LNCAP (cell line): ENCODE data around the gene PHTF2.

Experiments
- CTCF ChIP-seq: fragments of 450-650 bp; IDR thresholded peaks from 2 replicates; pipeline ENCODE4 v1.5.1; 2017; ENCODE audit warnings: mild to moderate bottlenecking

PHTF2 gene

GRCh38 chr7:77993838-77994237 lies 195.3 kb downstream of the PHTF2 start:
- TF ChIP-seq CTCF: no peak

- no peak for TF ChIP-seq CTCF
These were observed 197.1 kb downstream of the PHTF2 start for GRCh38 chr7:77995717-77996116.

- TF ChIP-seq CTCF: no peak
These were observed 203.4 kb downstream of the PHTF2 start for GRCh38 chr7:78002021-78002420.

GRCh38 chr7:78002715-78003114 lies 204.1 kb downstream of the PHTF2 start:
- TF ChIP-seq CTCF: no peak

GRCh38 chr7:78006063-78006755 lies 207.6 kb downstream of the PHTF2 start:
- TF ChIP-seq CTCF: no peak
